ENCODE data around the gene SMC1B.
"Not testable (repeated sequence)": the region's sequence is repeated elsewhere in the genome, so short reads cannot be mapped to it uniquely, and the experiment has no call there.

Gene SMC1B

GRCh38 chr22:45445031-45445710 is 31.8 kb upstream of the SMC1B start:
- no peak for DNase-seq

- DNase-seq = no peak
These were observed 30.8 kb upstream of the SMC1B start for GRCh38 chr22:45444168-45444567.

- no peak for DNase-seq
These were observed 28.7 kb upstream of the SMC1B start for GRCh38 chr22:45442116-45442515.

- DNase-seq = peak; percentile 71
These were observed 27.7 kb upstream of the SMC1B start for GRCh38 chr22:45441138-45441537.

GRCh38 chr22:45440688-45441087 is 27.3 kb upstream of the SMC1B start:
- DNase-seq = not testable (repeated sequence)

- no peak for DNase-seq
These were observed 24.9 kb upstream of the SMC1B start for GRCh38 chr22:45438336-45438735.

- DNase-seq = not testable (repeated sequence)
These were observed 23.6 kb upstream of the SMC1B start for GRCh38 chr22:45436871-45437517.

- DNase-seq = peak; percentile 69
These were observed 22.2 kb upstream of the SMC1B start for GRCh38 chr22:45435544-45436139.

- DNase-seq = no peak
These were observed 21.6 kb upstream of the SMC1B start for GRCh38 chr22:45434981-45435380.

GRCh38 chr22:45430871-45431270 is 17.5 kb upstream of the SMC1B start:
- no peak for DNase-seq

GRCh38 chr22:45429981-45430775 is 16.8 kb upstream of the SMC1B start:
- no peak for DNase-seq

GRCh38 chr22:45429424-45429823 is 16.0 kb upstream of the SMC1B start:
- no peak for DNase-seq

GRCh38 chr22:45428391-45429385 is 15.3 kb upstream of the SMC1B start:
- no peak for DNase-seq

- no peak for DNase-seq
These were observed 13.7 kb upstream of the SMC1B start for GRCh38 chr22:45427114-45427513.

GRCh38 chr22:45426387-45426786 is 13.0 kb upstream of the SMC1B start:
- DNase-seq = no peak

GRCh38 chr22:45425531-45426265 is 12.3 kb upstream of the SMC1B start:
- DNase-seq = no peak

- DNase-seq = no peak
These were observed 11.7 kb upstream of the SMC1B start for GRCh38 chr22:45425101-45425500.

GRCh38 chr22:45424241-45424731 is 10.9 kb upstream of the SMC1B start:
- DNase-seq = no peak

- no peak for DNase-seq
These were observed 10.1 kb upstream of the SMC1B start for GRCh38 chr22:45423524-45423923.

GRCh38 chr22:45422237-45422983 is 9.0 kb upstream of the SMC1B start:
- DNase-seq = no peak
